ENCODE results near the gene KCNC1. TPM values are rescaled to one million over a fixed set of nuclear protein-coding genes. Genes with fewer than 3 reads are reported as not detected.

KCNC1 gene
- total RNA-seq, 1 experiment from 2014 or later = 0.04 TPM

GRCh38 chr11:17831883-17832282, 97.3 kb downstream of the KCNC1 start:
- no peaks in the 10 kb centered on the region; a peak in 1 of 5 replicates for H3K9me3 Mint-ChIP-seq
- Histone ChIP-seq H2BK12ac (ENCODE audit: insufficient read length, low read depth, low read length) (no peak overlapping the region), H3K56ac (ENCODE audit: insufficient read length, low read depth, low read length) (no peak overlapping the region), H3K79me1 (ENCODE audit: insufficient read depth, low read depth, low read length, poor library complexity, severe bottlenecking) (no peaks in the 10 kb centered on the region), H3K9me3 (ENCODE audit: control insufficient read depth, low read depth, low read length) (no peaks in the 10 kb centered on the region), H3K79me2 (ENCODE audit: insufficient read depth, low read length) (no peaks in the 10 kb centered on the region), H4K91ac (ENCODE audit: insufficient read length, low read depth, low read length) (no peak overlapping the region), H3T11ph (ENCODE audit: low read length) (no peak overlapping the region), H2BK5ac (ENCODE audit: insufficient read length, low read length) (no peak overlapping the region), H2BK20ac (ENCODE audit: low read depth, low read length, poor library complexity, severe bottlenecking) (no peak overlapping the region), H3K23me2 (ENCODE audit: insufficient read length, low read depth, low read length, poor library complexity, severe bottlenecking) (no peaks in the 10 kb centered on the region), H3K27me3 (ENCODE audit: insufficient read depth, low read length) (no peaks in the 10 kb centered on the region), H3K27ac (ENCODE audit: insufficient read length, low read depth, low read length) (no peak overlapping the region), H3K9ac (ENCODE audit: extremely low read depth, insufficient read length, low read length) (no peak overlapping the region), H2AFZ (ENCODE audit: low read length) (no peak overlapping the region), H3K18ac (ENCODE audit: insufficient read length, low read depth, low read length) (no peak overlapping the region), H2BK120ac (ENCODE audit: low read depth, low read length, poor library complexity, severe bottlenecking) (no peak overlapping the region), H3K14ac (ENCODE audit: insufficient read depth, low read length) (no peak overlapping the region), H2BK15ac (ENCODE audit: low read depth, low read length) (no peak overlapping the region), H3K23ac (ENCODE audit: insufficient read length, low read depth, low read length) (no peak overlapping the region), H3K4me1 (ENCODE audit: insufficient read depth, low read length) (no peaks in the 10 kb centered on the region), H4K5ac (ENCODE audit: insufficient read length, low read depth, low read length) (no peak overlapping the region), H4K8ac (replicated peaks; ENCODE audit: insufficient read length, low read depth, low read length) (no peak overlapping the region), H2AK5ac (ENCODE audit: insufficient read length, low read length) (no peak overlapping the region), H4K20me1 (ENCODE audit: control insufficient read depth, insufficient read depth, insufficient read length) (no peaks in the 10 kb centered on the region), H3K4ac (ENCODE audit: low read depth, low read length) (no peak overlapping the region), H3K4me2 (ENCODE audit: insufficient read depth, insufficient read length, low read length) (no peak overlapping the region)
- TF ChIP-seq CTCF (conservative IDR thresholded peaks at IDR 0.05) = no peak
- no peaks in the 10 kb centered on the region; the same call in 1 of the 2 replicates for H3K27me3 Mint-ChIP-seq (ENCODE audit: low read depth)
- H3K4me1 Mint-ChIP-seq = peaks cover 4 to 7% of the 10 kb centered on the region in 2 experiments
- no peak overlapping the region for H3K4me3 Mint-ChIP-seq
- no peak overlapping the region for H3K27ac Mint-ChIP-seq
- no peak for DNase-seq
- no CpG with 5 or more reads among the region's 3 CpGs for WGBS (ENCODE audit: extremely low coverage, insufficient read length, low lambda C conversion rate)
- H3K36me3 Mint-ChIP-seq (ENCODE audit: insufficient read depth in 1 of 3, low read depth in 3 of 3) = no peaks in the 10 kb centered on the region

Other genes with a start within 250 kb of the KCNC1 start
- 1.0 and 1.5 TPM in 2 replicates for gene USH1C, start 190.4 kb upstream of the KCNC1 start, total RNA-seq (2021)
- 0.35 and 0.86 TPM in 2 replicates for gene OTOG, start 187.5 kb upstream of the KCNC1 start, total RNA-seq (2021)
- not detected in 2 replicates for gene MYOD1, start 15.2 kb upstream of the KCNC1 start, total RNA-seq (2021)